GM19438 (cell line): ENCODE measurements around the gene USP22.

Experiments used
- ATAC-seq: cut with Tn5 transposase; IDR thresholded peaks from one replicate; pipeline ENCODE4 v1.9.1; 2021; ENCODE audit warnings: low read depth; ENCODE audit not compliant: unreplicated experiment

The USP22 gene

DNA sequence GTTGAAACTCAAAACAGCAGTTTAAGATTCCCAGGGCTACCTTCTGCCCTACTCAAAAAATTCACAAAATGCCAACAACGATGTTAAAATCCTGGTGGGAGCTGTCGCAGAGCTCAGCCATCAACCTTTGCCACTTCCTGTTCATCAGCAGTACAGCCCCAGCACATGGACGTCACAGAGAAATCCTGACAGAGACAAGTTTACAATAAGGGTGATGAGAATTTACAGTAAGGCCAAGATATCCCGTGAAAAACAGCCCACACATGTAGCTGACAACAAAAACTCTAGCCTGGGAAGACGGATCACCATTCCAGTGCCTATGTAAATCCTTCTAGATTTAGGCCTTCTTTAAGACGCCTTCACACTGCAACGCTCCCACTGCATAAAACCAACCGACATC, 18.8 kb downstream of the USP22 start:
- ATAC-seq, result no peak

DNA sequence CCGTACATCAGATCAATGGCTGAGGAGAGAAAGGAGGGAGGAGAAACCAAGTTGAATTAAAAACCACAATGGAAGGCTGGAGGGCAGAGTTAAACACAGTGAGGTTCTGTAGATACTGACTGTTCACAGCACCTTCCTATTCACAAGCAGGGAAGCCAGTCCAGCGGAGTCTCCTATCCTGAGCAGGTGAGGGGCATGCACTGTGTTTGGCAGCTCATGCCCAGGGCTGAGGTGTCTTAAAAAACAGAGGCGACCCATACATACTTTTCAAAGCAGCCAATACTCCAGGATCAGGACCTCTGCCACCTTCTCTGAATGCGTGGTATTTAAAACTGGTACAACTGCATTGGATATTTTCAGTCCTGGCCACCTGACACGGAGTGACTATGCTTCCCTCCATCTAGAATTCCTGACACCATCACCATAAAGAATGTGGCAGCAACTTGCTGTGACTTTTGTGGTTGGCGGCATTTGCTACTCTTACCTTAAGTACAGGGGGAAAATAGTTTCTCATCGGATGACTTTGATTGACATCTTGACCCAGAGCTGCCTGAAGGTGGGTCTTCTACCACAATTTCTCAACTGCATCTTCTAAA, 21.5 kb downstream of the USP22 start:
- no peak for ATAC-seq

DNA sequence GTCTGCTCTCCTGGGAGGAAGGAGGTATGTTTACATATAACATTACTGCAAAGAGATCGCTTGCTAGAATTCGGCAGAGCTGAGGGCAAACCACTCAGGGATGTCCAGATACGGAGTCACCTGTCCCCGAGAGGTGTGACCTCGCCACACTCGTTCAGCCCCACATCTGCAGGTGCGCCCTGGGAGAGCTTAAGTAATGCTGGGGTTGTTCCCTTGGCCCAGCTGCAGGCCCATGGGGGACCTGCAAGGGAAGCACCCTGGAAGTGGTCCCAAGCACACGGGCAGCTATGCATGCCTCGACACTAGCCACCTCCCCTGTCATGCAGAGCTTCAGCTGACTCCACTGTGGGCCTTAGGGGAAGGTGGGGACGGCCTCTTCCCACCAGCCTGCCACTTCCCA, 22.2 kb downstream of the USP22 start:
- ATAC-seq, result no peak

DNA sequence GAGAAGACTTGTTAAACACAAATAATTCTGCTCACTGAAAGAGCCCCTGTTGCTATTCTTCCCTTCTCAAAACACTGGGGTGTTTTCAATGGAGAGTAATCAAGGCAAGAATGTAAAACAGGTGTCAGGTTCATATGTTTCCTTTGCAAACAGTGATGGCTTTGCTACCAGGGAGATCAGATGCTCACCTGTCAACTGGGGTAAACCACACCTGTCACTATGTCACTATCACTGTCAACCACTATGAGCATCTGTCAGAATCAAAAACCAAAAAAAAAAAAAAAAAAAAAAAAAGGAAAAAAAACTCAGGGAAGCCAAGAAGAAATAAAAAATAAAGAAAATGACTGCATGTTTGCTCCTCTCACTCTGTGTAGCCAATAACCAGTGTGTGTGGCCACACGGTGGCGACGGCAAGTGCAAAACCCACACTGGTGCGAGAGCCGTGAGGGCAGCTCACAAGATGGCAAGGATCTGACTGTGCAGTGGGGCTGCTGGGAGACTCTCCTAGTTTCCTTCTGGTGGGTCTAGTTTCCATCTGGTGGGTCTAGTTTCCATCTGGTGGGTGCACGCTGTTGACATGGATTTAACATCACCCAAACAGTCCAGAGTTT, 22.7 kb downstream of the USP22 start:
- peak; percentile 56 for ATAC-seq

DNA sequence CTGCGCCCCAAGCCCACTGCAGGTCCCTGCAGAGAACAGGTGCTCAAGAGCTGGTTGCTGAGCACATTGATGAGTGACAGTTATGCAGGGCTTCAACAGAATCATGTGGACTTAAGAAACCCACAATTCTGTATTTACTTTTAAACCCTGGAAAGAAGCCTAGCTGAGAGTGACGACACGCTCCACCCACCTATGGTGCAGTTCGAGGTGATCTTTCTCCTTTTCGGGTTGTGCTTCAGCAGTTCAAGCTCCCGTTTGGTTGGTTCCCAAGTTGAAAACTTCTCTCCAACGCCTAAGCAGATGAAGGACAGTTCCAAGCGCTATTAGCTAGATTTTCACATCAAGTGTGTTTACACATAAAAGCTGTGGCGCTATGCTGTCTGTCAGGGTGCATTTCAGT, 23.9 kb downstream of the USP22 start:
- ATAC-seq, result no peak

DNA sequence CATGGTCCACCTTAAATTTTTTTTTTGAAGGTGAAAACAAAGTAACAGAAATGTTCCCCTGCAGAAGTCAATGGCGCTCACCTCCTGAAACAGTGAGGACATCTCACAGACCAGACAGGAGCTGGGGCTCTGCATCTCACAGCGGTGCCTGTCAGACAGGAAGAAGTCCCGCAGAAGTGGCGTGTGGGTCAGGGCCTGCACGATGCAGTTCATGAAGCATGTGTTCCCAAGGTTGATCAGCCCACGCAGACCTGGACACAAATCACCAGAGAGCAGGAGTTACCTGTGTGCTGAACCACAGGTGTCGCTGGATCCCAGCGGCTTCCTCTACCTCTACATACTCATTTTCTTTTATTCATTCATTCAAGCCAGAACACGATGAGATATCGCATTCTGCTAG, 24.9 kb downstream of the USP22 start:
- ATAC-seq, result no peak

DNA sequence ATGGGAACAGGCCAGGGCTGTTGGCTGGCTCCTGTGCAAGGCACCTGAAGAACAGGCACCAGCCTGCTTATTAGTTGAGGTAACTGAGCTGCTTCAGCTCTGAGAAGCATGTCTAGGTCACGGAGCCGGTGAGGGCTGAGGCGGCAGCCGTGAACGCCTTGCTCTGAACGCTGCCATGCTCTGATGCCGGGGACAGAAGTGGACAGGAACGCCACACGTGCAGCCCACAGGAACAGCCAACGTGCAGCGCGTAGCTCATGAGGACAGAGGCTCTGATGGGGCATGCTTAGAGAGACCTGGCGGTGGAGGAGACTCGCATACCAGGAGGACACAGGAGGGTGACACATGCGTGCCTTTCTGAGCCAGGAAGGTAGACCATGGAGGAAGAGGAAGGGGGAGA, 25.6 kb downstream of the USP22 start:
- no peak for ATAC-seq

DNA sequence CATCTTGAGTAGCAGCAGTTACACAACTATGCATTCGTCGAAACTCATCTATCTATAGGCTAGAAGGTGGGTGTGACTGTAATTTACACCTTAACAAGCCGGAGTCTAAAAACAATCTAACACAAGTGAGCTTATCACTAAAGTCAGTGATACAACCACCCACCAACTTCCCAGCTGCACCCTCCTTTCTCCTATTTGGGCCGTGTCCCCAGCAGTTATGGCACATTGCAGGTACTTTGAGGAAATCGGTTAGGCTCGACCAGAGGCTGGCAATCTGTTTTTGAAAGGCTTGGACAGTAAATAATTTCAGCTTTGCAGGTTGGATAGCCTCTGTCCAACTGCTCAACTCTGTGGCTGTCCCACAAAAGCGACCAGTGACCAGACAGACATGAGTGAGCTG, 26.0 kb downstream of the USP22 start:
- ATAC-seq, result no peak

DNA sequence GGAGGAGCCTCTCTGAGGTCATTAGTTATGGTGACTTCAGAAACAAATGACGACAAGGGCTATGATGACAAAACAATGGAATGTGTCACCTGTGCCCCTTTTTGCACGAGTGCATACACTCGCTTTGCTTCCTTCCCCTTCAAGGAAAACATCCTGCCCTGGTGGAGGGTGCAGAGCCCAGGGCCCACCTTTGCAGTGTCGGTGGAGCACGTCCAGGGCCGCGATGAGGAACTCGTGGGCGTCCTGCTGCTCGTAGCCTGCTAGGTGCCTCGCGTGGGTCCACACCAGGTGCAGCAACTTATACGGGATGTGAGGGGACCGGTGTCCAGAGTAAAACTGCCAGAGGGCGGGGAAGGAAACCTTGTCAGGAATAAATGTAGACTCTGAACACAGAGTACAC, 27.2 kb downstream of the USP22 start:
- ATAC-seq, result no peak

DNA sequence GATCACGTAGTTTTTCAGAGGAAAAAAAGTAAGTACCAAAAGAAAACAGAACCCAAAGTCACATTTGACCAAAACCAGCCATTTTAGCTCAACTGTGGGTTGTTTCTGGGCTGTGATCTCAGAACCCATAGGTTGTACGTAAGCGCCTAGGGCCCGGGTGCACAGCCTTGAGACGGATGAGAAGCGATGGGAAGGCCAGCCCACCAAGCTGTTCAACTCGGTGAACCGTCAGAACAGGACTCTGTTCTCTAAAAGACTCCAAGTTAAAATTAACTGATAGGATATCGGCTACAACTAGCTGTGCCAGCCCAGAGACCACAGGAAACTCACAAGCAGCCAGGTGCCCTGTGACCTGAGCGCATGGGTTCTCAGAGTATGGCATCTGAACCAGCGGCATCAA, 28.3 kb downstream of the USP22 start:
- no peak for ATAC-seq

DNA sequence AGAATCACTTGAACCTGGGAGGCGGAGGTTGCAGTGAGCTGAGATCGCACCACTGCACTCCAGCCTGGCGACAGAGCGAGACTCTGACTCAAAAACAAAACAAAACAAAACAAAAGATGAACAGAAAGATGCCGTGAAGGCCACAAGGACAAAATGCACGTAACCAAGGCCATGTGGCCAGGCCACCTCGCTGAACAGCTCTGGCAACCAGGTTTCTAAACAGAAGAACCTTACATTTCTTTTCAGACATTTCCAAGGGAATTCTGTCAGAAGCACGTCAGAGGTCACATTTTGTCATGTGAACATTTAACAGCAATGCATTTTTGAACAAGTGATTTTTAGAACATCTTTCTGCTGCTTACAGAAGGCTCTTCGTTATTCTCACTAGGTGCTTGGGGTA, 28.8 kb downstream of the USP22 start:
- no peak for ATAC-seq

DNA sequence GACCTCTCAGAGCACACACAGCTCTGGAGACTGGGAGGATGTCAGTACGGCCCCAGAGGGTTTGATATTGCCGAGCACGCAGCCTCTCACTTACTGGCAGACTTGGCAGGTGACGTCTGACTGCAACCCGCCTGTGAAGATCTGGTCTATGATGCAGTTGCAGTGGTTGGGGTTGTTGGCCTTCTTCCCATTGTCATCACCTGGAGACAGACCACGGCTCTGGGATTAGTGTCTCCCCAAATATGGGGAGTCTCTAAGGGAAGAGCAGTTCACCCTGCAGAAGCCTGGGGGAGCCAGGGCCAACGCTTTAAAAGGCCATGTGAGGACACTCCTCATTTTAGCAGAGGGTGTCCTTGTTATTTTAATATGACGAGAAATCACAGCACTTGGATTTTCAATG, 30.1 kb downstream of the USP22 start:
- ATAC-seq, result no peak

DNA sequence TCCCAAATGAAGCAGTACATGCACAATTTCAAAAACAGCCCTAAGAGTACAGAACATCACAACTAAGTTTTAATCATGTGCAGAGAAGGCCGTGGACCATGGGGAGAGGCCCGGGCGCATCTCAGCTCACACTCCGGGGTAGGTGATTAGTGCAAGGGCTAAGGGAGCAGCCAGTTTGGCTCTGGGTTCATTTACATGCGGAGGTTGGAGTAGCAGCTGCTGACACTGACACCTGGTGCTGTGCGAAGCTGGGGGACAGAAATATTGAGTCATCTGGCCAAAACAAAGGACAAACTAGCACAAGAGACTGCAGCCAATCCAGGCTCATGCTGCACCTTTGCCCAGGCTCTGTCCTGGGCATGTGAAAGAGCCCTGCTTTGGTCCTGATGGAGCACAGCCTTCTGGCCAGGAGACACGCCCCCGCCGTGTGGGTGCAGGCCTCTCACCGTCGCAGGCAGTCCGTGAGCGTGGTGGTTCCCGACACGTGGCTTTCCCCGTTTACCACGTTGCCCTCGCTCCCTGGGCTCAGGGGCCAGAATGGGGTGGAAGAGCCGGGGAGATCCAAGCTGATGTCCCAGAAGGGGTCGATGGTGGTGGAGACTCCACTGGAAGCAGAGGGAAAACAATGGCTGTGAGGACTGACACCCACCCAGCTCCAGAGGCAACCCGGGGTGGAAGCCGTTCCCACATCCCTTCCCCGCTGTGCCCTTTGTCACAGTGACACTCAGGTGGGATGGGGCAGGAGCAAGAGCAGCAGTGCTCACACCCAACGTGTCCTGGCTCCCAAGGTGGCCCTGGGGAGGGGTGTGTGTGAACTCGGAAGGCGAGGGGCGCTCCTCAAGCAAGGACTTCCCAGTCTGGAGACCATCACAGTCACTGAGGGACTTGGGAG, 31.9 kb downstream of the USP22 start:
- no peak for ATAC-seq

DNA sequence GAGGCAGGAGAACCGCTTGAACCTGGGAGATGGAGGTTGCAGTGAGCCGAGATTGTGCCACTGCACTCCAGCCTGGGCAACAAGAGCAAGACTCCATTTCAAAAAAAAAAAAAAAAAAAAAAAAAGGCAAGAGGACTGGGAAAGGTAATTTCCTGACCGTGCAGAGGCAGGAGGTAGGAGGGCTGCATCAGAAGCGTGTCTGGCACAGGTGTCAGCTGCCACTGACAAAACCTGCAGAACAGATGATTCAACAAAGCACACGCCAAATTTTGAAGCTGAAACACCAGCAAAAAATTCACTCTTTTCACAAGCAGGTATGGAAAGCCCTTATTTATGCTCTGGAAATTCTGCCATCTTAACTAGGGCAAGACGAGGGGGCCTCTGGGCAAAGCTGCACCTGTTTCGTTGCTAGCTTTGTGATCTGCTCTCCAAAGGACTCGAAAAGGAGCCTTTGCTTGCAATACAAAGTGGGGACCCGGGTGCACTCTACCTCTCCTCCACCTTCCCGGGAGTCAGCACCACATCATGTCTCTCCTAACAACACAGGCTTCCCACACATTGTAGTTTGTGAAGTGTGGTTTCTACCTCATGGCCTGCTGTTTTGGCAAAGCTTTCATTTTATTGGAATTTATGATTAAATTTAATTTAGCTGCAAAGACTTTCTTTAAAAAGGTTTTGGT, 33.7 kb downstream of the USP22 start:
- ATAC-seq, result no peak

DNA sequence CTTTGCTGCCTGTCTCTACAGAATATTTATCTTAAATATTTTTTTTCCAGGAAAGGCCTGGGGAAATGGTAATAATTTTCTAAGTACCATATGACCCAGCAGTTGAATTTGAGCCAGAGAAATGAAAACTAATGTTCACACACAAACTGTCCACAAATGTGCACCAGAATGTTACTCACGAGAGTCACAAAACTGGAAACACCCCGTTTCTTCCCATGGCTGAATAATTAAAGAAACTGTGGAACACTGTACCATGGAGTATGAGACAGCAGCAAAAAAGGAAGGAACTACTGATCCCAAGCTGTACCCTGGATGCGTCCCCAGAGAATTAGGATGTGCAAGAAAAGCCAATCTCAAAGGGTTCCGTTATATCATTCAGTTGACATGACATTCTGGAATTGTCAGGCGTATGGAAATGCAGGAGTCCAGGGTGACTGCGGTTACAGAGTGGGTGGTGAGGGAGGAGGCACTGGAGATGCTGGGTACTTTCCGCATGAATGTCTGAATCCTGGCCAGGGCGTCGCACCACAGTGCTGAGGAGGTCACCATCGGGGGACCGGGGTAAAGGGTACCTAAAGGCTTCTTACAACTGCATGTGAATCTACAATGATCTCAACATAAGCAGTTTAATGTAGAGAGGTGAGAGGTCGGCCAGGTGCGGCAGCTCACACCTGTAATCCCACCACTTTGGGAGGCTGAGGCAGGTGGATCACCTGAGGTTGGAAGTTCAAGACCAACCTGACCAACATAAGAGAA, 34.5 kb downstream of the USP22 start:
- ATAC-seq, result no peak

DNA sequence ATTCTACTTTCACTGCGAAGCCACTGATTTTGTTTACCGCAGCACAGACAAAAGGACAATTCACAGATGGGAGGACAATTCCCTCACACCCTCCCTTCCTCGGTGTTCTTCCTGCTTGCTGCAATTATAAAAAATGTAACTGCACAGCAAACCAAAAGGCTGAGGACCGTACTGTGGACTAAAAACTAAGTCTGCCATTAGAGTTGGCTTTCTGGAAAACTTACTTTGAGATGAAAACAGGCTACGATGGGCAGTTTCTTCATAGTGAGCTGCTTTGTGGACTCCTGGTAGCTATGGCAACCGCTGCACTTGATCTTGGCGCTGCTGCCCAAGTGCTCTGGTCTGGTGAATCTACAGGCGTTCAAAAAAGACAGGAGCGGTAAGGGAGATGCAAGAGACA, 35.2 kb downstream of the USP22 start:
- ATAC-seq, result no peak

DNA sequence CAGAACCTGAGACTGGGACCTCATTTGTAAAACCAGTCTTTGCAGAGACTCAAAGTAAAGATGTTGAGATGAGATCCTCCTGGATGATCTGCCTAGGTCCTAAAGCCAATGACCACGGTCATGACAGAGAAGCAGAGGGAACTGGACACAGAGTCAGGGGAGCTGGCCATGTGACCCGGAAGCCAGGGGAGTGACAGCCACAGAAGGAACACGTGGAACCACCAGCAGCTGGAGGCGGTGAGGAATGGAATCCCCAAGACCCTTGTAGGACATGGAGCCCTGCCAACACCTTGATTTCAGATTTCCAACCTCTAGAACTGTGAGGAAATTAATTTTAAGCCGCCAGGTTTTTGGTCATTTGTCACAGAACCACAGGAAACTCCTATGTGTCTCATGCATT, 37.0 kb downstream of the USP22 start:
- ATAC-seq, result no peak

DNA sequence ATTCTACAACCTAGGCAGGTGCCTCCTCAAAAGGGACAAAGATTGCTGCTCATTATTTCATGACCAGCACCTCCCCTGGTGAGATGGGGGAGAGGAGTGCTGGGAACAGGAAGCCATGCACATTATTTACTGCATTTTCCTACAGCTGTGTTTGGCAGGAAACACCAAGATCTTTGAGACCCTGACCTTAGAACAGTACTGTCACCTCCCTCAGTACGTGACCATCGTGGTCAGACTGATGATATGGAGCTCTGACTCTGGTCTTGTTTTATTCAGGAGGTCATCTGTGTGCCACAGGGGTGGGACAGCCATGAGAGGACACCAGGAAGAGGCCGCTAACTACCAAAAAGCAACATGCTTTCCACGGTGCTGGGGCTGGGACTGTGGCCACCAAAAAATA, 37.4 kb downstream of the USP22 start:
- ATAC-seq, result no peak

DNA sequence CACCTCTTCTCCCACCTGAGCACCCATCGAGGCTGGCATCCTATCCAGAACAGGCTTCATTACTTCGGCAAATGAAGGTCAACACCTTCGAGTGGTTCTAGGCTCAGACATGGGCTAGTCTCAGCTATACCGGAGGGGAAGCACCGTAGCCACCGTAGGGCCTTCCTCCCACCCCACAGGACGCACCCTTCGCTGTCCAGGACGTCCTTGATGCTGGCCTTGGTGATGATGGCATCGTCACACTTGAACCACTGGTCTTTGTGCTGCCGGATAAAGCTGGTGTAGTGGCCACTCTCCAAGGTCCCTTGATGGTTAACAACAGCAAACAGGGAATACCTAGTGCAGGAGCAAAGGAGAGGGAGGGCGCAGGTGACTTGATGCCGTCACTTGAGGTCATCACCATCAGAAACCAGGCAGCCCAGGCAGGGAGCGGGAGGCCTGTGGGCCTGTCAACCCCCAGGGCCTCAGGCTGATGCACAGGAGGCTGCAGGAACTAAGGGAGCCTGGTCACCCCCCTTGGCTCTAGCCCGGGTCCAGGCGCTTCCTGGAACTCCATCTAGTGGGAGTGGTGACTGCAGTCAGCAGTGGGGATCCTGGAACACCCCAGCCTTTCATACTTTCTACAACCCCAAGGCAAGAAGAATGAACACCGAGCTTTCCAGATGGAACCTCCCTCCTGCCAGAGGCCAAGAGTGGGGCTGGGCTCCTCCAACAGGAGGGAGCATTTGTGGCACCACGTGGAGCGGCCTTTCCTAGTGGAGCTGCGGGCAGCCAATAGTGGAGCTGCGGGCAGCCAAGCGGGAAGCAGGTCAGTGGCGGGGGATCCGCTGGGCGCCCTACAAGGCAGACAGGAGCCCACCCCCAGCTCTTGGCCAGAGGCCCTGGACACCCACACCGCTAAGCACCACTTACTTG, 38.5 kb downstream of the USP22 start:
- no peak for ATAC-seq
